Mammary epithelial cell (primary cell): ENCODE data around the gene AMPD3.

Experiments
- CTCF ChIP-seq, 2 donors: IDR thresholded peaks in 1 of 2; conservative IDR thresholded peaks in 1 of 2; 2 replicates each; pipeline ENCODE4 v1.5.1; 2011 to 2012; ENCODE audit warnings: inconsistent platforms in 2 of 2, low read length in 2 of 2, mild to moderate bottlenecking in 2 of 2, control low read depth in 1 of 2, low read depth in 1 of 2; ENCODE audit not compliant: insufficient read depth in 1 of 2; ENCODE audit errors: extremely low read depth in 1 of 2
- EZH2 ChIP-seq: IDR thresholded peaks from 2 replicates; pipeline ENCODE4 v1.6.1; 2012; ENCODE audit warnings: low read length, inconsistent platforms, borderline replicate concordance

GRCh38 chr11:10522921-10523320 is 67.9 kb downstream of the AMPD3 start:
- TF ChIP-seq CTCF (conservative IDR thresholded peaks at IDR 0.05 in 1 of 2, IDR thresholded peaks at IDR 0.05 in 1 of 2; ENCODE audit: extremely low read depth in 1 of 2, insufficient read depth in 1 of 2, low read depth in 1 of 2, low read length in 2 of 2) (no peak), EZH2 (no peak)
